Tibial nerve (tissue), 4 donors: ENCODE results near the gene PRSS53.

Experiments
- EP300 ChIP-seq, 2 donors: sonication (generic); formaldehyde crosslinking; IDR thresholded peaks; one replicate each; pipeline ENCODE4 v1.6.1; 2017; ENCODE audit warnings: antibody characterized with exemption in 2 of 2, mild to moderate bottlenecking in 1 of 2
- POLR2A ChIP-seq, 2 donors: fragments of 450-650 bp; IDR thresholded peaks; one replicate each; pipeline ENCODE4 v1.6.1; 2017; ENCODE audit warnings: antibody characterized with exemption in 2 of 2, mild to moderate bottlenecking in 2 of 2, moderate library complexity in 2 of 2
- TF ChIP-seq, protein P1 (sequence below), 5 experiments: fragments of 200-600 bp in 3 of 5; fragments of 450-650 bp in 2 of 5; sonication (generic) in 3 of 5; IDR thresholded peaks; one replicate each; pipeline ENCODE4 v1.5.1; 2016 to 2019; ENCODE audit warnings: antibody characterized with exemption in 5 of 5, mild to moderate bottlenecking in 3 of 5, moderate library complexity in 2 of 5

DNA sequence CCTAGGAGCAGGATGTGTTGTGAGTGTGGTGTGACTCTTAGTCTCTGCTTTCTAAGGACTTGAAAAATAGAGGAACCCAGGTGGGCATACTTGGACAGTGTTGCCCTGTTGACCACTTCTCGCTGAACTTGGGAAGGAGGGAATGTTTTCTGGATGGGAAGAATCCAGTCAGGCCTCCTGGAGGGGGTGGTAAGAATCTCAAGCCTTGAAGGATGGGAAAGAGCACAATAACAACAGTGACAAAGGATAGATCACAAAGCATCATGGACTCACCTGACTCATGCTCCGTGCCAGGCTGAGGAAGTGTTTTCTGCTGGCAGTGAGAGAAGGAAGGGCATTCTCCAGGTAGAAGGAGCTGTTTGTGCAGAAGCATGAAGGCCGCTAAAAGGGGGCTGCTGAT lies 37.1 kb upstream of the PRSS53 start:
- TF ChIP-seq, protein P1, sequence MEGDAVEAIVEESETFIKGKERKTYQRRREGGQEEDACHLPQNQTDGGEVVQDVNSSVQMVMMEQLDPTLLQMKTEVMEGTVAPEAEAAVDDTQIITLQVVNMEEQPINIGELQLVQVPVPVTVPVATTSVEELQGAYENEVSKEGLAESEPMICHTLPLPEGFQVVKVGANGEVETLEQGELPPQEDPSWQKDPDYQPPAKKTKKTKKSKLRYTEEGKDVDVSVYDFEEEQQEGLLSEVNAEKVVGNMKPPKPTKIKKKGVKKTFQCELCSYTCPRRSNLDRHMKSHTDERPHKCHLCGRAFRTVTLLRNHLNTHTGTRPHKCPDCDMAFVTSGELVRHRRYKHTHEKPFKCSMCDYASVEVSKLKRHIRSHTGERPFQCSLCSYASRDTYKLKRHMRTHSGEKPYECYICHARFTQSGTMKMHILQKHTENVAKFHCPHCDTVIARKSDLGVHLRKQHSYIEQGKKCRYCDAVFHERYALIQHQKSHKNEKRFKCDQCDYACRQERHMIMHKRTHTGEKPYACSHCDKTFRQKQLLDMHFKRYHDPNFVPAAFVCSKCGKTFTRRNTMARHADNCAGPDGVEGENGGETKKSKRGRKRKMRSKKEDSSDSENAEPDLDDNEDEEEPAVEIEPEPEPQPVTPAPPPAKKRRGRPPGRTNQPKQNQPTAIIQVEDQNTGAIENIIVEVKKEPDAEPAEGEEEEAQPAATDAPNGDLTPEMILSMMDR (IDR thresholded peaks at IDR 0.05) = no peak
- TF ChIP-seq POLR2A (IDR thresholded peaks at IDR 0.05) (no peak), EP300 (IDR thresholded peaks at IDR 0.05) (no peak)
